ENCODE data around the gene CACNA1E. TPM values are rescaled to one million over a fixed set of nuclear protein-coding genes. Genes with fewer than 3 reads are reported as not detected.

CACNA1E gene
- total RNA-seq, 1 experiment from 2014 or later, result 0.46 TPM

- TF ChIP-seq, protein P1, sequence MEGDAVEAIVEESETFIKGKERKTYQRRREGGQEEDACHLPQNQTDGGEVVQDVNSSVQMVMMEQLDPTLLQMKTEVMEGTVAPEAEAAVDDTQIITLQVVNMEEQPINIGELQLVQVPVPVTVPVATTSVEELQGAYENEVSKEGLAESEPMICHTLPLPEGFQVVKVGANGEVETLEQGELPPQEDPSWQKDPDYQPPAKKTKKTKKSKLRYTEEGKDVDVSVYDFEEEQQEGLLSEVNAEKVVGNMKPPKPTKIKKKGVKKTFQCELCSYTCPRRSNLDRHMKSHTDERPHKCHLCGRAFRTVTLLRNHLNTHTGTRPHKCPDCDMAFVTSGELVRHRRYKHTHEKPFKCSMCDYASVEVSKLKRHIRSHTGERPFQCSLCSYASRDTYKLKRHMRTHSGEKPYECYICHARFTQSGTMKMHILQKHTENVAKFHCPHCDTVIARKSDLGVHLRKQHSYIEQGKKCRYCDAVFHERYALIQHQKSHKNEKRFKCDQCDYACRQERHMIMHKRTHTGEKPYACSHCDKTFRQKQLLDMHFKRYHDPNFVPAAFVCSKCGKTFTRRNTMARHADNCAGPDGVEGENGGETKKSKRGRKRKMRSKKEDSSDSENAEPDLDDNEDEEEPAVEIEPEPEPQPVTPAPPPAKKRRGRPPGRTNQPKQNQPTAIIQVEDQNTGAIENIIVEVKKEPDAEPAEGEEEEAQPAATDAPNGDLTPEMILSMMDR (conservative IDR thresholded peaks at IDR 0.05), result no peak
- no peaks in the 10 kb centered on the region for H3K23me2 ChIP-seq (ENCODE audit: insufficient read length, low read depth, low read length, poor library complexity, severe bottlenecking)
- no peak overlapping the region for H2BK120ac ChIP-seq (ENCODE audit: low read depth, low read length, poor library complexity, severe bottlenecking)
- no peak overlapping the region for H4K5ac ChIP-seq (ENCODE audit: insufficient read length, low read depth, low read length)
- no peak overlapping the region for H3K56ac ChIP-seq (ENCODE audit: insufficient read length, low read depth, low read length)
- no peak for DNase-seq
- H3K14ac ChIP-seq (ENCODE audit: insufficient read depth, low read length), result no peak overlapping the region
- H3K79me1 ChIP-seq (ENCODE audit: insufficient read depth, low read depth, low read length, poor library complexity, severe bottlenecking), result no peaks in the 10 kb centered on the region
- H2AK5ac ChIP-seq (ENCODE audit: insufficient read length, low read length), result no peak overlapping the region
- H2BK20ac ChIP-seq (ENCODE audit: low read depth, low read length, poor library complexity, severe bottlenecking), result no peak overlapping the region
- no peak overlapping the region for H2BK15ac ChIP-seq (ENCODE audit: low read depth, low read length)
- no peaks in the 10 kb centered on the region for H3K79me2 ChIP-seq (ENCODE audit: insufficient read depth, low read length)
- H3K4me1 Mint-ChIP-seq, result 0 out of 4 replicates have a peak, but pooled peaks cover 0 to 2% of the 10 kb centered on the region in 2 experiments
- H4K20me1 ChIP-seq (ENCODE audit: control insufficient read depth, insufficient read depth, insufficient read length), result no peaks in the 10 kb centered on the region
- no peak overlapping the region for H2BK5ac ChIP-seq (ENCODE audit: insufficient read length, low read length)
- no peak overlapping the region for H4K91ac ChIP-seq (ENCODE audit: insufficient read length, low read depth, low read length)
- H3K4me1 ChIP-seq (ENCODE audit: insufficient read depth, low read length), result no peaks in the 10 kb centered on the region
- no peak overlapping the region for H3K4ac ChIP-seq (ENCODE audit: low read depth, low read length)
- peaks cover 8% of the 10 kb centered on the region for H3K27me3 Mint-ChIP-seq (ENCODE audit: low read depth)
- WGBS (ENCODE audit: extremely low coverage, insufficient read length, low lambda C conversion rate), result no CpG with 5 or more reads among the region's 4 CpGs
- H4K8ac ChIP-seq (replicated peaks; ENCODE audit: insufficient read length, low read depth, low read length), result no peak overlapping the region
- no peak overlapping the region for H3K18ac ChIP-seq (ENCODE audit: insufficient read length, low read depth, low read length)
- H3T11ph ChIP-seq (ENCODE audit: low read length), result no peak overlapping the region
- H3K23ac ChIP-seq (ENCODE audit: insufficient read length, low read depth, low read length), result no peak overlapping the region
- H3K9ac ChIP-seq (ENCODE audit: extremely low read depth, insufficient read length, low read length), result no peak overlapping the region
- no peak overlapping the region for H3K4me2 ChIP-seq (ENCODE audit: insufficient read depth, insufficient read length, low read length)
- H3K9me3 ChIP-seq (ENCODE audit: control insufficient read depth, low read depth, low read length), result no peaks in the 10 kb centered on the region
- no peaks in the 10 kb centered on the region for H3K36me3 Mint-ChIP-seq (ENCODE audit: insufficient read depth in 1 of 3, low read depth in 3 of 3)
- no peaks in the 10 kb centered on the region for H3K9me3 Mint-ChIP-seq
- no peak overlapping the region for H3K27ac Mint-ChIP-seq
- H2BK12ac ChIP-seq (ENCODE audit: insufficient read length, low read depth, low read length), result no peak overlapping the region
- H3K4me3 Mint-ChIP-seq, result no peak overlapping the region
- no peak overlapping the region for H2AFZ ChIP-seq (ENCODE audit: low read length)
- H3K27me3 ChIP-seq (ENCODE audit: insufficient read depth, low read length), result no peaks in the 10 kb centered on the region
- no peak overlapping the region for H3K27ac ChIP-seq (ENCODE audit: insufficient read length, low read depth, low read length)
Observed at GRCh38 chr1:181813266-181813665, 329.9 kb downstream of the CACNA1E start.
